NCI-H1694 (cell line): Measurements from ENCODE around the gene CNKSR3.

Experiments
- DNase-seq: peaks from one replicate; lab custom pipeline; 2025; lab: John Stamatoyannopoulos, UW

Gene CNKSR3

DNA sequence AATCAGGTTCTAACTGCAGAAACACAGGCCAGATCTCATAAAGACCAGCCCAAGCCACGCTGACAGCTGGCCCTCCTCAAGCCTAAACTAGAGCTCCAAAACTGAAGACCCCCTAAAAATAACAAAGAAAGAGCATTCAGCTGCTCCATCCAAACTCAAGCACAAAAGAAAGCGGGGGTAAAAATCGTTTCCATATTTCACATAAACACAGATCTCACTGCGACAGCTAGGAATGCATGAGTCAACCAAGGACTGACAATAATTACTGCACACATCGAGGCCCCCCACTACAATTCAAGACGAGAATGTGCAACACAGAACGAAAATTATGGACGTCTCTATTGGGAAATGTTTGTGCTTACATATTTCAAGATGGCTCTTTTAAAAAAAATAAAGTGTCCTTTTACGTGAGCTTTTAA, 31.1 kb downstream of the CNKSR3 start:
- DNase-seq: no peak

DNA sequence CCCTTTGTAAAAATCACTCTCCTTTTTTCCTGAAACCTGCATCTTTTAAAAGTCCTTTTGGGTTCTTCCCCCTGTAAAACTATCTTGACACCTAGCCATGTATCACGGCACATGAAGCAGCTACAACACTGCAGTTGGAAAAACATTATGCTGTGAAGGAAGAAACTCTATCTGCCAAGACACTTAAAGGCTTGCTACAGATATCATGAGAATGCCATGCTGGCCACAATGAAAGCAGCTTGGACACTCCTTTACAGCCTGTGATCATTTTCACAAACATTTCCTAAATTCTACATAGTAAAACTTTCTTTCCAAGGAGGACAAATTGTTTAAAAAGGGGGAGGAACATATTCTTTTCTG, 31.8 kb downstream of the CNKSR3 start:
- DNase-seq: no peak

DNA sequence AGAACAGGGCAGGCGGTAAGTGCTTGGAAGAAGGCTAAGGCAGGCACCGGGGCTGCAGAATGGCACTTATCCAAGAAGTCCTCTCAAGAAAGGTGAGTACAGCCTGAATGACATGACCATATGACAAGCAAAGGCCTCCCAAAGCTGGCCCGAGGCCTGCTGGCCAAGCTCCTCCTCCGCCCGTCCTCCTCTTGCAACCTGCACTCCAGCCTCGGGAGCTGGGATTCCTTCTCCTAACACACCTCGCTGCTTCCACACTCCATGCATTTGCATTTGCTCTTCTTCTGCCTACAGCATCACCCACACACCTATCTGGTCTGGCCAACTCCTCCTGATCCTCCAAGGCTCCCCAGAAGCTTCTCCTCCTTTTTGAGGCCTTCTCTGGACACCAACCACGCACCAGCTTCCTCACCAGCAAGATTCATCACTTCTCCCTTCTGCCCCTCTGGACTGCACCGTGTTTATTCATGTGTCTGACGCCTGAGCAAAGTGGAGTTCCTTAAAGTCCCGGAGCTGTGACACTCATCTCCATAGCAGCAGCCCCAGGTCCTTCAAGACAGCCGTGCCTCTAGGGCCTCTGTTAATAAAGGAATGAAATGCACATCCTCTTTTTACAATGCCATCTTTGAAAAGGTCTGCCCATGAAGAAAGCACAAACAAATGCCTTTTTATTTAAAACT, 32.3 kb downstream of the CNKSR3 start:
- no peak for DNase-seq

DNA sequence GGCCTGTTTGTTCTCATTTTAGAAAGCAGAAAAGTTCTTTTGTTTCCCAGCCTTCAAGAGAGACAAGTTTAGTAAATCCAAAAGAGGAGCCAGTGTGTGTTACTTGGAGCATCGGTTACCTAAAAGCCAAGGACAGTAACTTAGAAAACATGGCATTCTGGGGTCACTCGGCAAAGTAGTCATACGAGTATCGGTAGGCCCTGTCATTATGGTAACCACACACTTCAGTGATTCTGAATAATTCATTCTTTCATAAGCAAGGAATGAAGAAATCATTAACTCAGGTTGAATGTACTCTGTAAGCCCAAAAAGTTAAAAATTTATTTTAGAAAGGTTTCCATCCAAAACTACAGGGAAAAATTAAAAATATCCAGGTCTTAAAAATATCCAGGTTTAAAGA, 34.0 kb downstream of the CNKSR3 start:
- no peak for DNase-seq

DNA sequence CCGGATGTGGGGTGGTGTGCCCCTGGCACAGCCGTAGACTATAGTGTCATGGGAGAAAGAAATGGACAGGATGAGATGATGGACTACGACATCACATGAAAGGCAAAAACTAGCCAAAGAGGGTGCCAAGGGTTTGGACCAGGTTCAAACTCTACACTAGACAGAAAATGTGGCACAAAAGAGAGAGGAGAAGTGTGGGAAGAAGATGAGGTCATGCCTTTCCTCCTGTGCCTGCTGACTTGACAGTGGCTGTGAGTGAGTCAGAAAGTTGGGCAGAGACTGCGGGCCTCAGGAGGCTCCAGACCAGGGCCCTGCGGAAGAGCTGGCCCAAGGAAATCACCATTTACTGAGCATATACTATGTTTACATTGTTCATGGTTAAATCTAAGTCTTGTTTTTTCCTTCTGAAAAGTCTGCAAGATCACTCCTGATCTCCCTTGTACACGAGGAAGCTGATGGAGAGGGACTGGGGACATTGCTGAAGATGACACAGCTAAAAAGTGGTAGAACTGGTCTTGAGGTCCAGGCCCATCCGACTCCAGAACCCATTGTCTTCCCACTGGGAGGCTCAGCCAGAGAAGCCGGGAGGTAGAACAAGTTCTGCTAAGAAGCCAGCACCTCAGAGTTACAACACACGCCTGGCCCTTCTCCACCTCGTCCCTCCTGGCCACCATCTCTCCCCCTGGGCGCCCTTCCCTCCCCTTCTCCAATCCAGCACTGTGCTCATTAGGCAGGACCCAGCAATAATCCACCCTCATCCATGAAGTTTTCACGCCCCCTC, 35.6 kb downstream of the CNKSR3 start:
- DNase-seq: no peak

DNA sequence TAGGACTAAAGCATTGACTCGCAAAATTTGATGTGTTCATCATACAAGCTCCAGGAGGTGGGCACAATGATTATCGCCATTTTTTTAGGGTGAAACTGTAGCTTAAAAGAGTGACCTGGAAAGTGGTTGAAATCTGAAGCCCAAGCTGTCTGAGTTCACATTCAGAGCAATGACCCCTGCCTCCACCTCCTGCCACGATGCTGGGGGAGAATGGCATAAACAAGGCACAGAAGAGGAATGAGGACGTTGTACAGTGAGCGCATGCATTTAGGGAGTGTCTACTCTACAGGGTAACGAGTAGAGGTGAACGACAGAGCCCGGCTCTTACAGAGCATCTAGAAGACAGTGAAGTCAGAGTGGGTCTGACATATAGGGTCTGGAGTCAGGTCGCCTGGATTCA, 37.2 kb downstream of the CNKSR3 start:
- DNase-seq: no peak

DNA sequence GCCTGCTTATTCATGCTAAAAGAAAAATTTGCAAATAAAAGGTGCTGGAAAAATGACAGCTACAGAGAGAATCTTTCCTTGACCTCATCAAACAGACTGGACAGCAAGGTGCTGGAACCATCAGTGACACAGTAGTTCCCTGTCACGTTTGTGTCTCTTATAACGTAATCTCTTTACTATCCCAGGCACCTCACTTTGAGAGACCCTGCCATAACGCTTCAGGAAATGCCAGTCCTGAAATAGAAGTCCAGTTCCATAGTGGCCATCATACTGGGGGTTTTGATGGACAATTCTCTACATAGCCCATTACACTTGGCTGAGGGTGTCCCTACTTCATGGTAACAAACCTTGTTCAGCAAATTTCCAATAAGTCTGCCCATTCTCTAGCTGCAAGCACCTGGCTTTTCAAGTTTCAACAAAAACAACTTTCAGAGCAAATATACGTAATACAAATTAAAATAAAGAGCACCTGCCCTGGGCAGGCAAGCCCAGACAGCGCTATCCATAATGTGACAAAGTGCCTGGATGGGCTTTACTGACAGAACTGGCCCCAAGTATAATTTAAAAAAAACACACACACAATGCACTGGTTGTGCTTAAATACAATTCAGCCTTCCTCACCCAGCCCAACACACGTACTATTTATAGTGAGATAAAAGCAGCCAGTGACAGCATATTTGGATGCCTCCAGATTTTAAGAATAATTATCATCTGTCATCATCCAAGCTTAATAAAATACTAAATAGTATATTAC, 38.7 kb downstream of the CNKSR3 start:
- no peak for DNase-seq

DNA sequence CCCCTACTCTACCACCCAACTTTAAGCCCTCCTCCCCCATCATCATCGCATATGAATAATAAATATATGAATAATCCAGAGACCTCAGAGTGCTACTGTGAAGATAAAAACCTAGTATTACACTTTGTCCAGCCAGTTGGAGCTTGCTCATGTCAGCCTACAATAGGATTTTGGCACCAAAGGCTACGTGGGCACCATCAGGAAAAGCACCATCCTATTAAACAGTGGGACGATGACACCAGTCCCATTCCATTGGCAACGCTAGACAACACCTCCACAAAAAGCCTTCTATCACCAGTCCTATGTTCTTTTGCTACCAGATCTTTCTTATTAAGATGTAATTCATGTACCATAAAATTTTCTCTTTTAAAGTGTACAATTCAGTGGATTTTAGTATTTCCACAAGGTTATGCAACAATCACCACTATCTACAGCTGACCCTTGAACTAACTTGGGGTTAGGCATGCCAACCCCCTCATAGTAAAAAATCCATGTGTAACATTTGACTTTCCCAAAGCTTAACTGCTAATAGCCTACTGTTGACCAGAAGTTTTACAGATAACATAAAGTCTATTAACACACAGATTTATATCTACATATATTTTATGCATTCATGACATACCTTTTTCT, 41.1 kb downstream of the CNKSR3 start:
- no peak for DNase-seq

DNA sequence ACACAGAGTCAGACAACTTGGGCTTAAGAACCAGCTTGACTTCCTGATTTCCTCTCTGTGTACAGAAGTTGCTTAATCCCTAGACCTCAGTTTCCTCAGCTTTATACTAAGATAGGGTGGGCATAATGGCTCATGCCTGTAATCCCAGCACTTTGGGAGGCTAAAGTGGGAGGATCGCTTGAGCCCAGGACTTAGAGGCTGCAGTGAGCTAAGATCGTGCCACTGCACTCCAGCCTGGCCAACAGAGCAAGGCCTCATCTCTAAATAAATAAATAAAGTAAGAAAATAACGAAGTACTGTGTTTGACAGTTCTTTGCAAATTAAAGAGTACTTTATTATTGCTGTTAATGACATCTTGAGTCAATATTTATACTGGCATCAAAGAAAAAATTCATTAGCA, 41.7 kb downstream of the CNKSR3 start:
- DNase-seq: no peak

DNA sequence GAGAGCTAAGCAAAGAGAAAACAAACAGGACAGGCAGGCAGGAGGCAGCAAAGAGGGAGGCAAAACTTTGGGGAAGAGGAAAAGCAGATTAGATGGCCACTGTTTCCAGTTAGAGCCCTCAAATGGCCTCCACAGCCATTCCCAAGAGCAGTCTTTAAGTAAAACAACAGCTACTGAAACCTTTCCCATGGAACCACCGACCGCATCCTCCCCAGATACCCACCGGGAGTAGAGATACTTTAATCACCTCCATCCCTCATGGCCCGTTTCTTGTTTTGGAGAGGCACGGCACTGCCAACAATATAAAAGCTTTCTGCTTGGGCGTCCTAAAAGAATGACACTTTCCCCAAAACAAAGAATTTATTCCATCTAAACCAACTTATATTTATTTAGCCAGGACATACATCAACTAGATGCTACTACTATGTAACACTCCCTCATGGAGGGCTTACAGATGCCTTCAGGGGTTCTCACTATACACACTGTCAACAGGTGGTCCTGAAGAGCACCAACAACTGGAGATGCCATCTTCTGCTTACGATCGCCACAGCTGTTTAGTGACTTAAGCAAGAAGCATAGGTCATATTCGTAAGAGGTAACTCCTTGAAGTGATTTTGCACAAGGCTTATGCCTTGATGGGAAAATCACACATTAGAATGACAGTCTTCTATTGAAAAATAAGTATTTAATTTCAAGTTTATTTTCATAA, 43.4 kb downstream of the CNKSR3 start:
- no peak for DNase-seq

DNA sequence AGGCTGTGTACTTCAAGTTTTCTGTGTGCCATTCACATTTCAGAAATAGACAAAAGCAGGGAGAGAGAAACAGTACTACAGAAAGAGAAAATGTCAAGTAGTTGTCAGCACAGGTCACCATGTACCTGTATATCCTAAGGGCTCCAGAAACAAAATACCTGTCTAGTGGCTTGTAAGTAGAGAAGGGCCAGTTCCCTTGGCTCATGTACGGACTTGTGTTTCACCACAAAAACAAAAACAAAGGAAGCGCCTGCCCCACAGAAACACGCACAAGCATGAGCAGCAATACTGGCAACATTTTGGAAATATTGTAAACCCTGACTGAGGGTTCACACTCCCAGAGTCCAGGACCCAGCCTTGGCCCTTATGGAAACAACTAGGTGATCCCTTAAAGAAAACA, 44.3 kb downstream of the CNKSR3 start:
- DNase-seq: no peak

DNA sequence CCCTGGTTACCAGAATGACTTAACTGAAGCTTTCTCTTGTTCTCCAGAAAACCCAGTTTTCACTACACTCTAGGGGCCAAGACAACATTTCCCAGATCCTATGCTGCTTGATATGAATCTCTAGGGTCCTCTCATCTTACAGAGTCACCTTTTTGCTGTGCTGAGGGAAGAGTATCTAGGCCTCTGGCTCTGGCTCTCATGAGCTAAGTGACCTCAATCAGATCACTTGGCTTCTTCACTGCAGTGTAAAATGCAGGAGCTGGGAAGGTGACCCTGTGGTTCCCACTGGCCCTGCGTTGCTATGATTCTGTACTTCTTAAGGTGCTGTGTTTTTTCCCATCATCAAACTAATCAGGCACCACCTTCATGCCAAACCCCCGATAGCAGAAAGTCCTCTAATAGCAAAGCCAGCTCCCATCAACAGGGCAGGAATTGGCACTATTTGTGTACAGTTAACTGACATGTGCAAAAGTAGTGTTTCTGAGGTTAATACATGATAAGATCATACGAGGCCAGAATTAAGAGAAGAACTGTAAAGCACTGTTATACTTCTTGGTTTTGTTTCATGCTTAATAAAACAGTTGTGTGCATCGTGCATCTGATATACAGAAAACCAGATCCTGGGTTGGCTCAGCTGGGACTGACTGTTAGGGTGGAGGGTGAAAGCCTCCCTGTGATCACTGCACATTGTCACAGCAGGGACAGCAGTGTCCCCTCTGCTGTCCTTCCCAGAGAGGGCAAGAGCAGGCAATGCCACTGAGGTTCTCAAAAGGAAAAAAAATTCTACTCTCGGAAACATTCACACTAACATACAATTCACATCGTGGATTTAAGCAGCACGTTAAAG, 46.7 kb downstream of the CNKSR3 start:
- no peak for DNase-seq

DNA sequence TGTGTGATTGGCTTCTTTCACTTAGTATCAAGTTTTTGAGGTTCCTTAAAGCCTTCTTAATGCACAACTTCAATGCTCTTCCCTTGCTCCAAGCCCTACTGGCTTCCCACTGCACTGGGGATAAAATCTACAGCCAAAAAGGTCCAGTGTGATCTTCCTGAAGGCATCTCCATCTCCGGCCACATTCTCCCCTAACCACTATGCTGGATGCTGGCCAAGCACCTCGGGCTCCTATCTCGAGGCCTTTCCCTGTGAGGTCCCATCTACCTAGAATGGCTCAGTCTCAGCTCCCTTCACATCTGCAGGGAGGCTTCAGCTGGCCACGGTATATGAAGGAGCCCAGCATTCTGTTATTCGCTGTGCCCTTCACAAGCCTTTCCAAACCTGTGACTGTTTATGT, 48.1 kb downstream of the CNKSR3 start:
- no peak for DNase-seq

DNA sequence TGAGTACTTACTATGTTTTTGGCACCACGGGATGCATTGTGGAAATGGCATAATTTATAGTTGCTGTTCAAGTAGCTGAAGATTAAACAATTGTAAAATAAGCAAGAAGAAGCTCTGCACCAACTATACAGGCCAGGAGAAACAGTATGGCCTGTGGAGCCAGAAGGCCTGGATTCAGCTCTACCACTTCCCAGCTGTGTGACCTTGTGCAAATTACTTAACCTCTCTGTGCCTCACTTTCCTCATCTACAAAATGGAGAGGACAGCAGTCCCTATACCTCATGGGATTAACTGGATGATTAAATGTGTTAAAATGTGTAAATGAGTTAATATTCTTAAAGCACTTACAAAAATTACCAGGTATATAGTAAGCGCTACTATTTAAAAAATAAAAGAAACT, 49.1 kb downstream of the CNKSR3 start:
- no peak for DNase-seq

DNA sequence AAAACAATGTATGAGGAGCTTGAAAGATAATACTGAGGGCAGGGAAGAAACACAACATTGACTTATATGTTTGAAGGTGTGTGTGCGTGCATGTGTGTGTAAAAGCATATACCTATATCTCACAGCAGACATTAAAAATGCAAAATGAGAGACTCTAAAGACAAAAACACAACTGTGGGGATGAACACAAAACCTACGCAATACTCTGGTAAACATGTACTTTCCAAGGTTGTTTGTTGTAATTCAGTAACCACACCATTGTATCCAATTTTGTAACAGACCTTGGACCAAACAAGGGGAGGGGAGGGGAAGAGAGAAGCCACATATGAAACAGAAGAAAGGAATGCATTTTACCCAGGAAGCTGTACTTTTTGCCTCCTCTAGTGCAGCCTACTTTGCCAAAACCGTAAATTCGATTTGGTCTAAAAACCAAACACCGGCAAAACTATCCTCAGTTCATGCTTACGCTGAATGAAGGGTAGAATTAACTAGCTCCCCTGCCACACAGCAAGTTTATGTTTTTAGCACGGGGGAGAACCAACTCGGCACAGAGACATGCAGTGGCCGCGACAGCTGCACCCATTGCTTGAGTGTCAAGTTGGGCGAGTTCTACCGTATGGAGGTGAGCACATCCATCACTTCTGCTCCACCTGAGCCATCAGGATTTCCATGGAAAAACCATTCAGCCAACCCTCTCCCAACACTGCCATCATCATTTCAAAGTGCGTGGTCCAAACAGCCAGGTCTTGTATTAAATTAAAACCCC, 50.0 kb downstream of the CNKSR3 start:
- DNase-seq: no peak

DNA sequence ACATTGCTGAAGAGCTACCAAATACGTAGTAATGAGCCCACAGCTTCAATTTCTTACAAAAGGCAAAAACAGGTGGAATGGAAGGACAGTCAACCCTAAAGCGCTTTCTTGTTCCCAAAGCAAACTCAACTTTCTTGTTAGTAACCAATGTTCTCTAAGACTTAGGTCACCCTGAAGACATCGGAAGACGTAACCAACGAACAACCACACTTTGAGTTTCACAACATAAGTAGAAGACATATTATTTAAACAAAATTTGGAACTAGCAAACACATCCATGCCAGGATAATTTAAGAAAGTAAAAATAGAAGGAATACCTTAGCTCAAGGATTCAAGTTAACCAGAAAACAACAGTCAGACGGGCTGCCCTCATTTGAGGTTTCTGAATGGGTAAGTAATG, 51.0 kb downstream of the CNKSR3 start:
- no peak for DNase-seq

DNA sequence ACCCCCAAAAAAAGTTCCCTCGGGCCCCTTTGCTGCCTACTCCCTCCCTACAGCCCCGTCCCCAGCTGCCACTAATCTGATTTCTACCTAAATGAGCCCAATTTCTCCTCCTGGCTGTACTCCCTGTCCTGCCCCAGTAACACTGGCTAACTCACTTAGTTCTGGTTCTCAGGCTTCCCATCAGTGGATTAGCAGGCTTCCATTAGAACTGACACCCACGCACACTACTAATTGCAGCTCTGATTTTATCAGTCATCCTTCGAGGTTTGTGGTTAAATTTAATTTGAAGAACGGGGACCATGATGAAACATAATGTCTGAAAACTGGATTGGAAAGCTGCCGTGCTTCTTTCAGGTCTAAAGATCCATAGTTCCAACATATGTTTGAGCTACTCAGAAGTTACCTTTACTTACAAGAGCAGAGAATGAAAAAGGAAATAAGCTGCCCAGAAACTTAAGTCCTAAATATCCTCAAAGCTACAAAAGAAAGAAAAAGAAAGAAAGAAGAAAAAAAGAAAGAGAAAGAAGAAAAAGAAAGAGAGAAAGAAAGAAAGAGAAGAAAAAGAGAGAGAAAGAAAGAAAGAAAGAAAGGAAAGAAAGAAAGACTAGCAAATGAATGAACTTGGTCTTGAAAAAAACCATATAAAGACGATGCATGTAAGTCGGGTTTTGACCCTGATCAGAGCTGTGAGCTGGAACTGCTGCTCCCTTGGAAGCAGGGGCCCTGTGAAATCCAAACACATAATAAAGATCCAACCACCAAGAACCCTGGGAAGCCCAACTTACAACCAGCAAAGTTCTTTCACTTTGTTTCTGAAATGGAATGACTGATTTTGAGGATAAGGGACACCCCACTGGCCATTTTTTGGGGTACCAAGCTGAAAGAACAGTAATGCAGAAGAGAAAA, 51.7 kb downstream of the CNKSR3 start:
- no peak for DNase-seq

DNA sequence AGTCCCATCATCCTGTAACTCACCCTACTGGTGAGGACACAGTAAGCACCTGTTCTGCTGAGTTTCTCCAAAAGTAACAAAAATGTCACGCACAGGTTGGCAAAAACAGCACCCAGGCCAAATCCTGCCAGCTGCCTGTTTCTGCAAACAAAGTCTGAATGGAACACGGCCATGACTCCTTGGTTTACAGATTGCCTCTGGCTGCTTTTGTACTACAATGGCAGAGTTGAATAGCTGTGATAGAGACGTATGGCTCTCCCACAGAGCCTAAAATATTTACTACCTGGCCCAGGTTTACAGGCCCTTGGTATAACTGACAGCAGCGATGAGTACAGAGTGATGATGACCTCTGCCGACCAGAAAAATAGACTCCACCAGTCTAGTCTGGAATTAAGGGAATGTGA, 52.6 kb downstream of the CNKSR3 start:
- peak; percentile 0 for DNase-seq

DNA sequence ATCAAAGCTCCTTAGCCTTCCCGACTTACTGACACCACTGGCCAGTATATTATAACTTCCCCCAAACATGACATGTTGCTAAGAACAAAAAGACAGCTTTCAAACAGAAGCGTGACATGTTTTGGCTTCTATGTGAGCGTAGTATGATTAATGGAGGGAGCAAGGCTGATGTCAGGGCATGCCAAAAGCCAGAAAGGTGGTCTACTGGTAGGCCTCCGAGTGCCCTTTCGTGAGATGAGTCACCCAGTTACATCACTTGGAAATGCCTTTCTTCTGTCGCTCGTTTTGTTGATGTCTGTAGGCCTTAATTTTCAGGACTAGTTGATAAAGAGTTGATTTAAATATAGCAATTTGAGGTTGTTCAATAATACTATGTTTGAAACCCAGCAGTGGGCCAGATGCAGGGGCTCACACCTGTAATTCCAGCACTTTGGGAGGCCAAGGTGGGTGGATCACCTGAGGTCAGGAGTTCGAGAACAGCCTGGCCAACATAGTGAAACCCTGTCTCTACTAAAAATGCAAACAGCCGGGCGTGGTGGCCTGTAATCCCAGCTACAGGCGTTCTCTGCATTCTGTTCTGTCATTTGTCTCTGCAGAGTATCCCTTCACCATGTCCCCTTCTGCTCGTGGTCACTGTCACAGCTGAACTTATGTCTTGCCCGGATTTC, 53.3 kb downstream of the CNKSR3 start:
- DNase-seq: no peak
